Measurements from ENCODE around the gene SETD5.

DNA sequence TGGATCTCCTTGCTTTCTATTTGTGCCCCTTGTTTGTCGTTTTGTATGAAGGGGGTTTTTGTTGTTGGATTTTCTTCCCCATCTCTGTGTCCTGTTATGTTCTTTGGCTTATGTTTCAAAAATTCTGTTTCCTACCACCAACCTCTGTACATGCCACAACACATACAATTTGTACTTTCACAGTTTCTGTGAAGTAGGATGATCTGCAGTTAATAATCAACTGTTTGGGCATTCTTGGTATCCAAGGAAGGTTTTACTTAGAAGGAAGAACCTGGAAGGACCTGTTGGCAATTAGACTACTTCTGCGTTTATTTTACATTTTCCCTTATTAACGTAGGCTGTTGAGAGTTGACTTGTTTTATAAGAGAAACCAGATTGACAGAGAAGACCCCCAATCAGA is 8.3 kb downstream of the SETD5 start:
- TF ChIP-seq, protein P1, sequence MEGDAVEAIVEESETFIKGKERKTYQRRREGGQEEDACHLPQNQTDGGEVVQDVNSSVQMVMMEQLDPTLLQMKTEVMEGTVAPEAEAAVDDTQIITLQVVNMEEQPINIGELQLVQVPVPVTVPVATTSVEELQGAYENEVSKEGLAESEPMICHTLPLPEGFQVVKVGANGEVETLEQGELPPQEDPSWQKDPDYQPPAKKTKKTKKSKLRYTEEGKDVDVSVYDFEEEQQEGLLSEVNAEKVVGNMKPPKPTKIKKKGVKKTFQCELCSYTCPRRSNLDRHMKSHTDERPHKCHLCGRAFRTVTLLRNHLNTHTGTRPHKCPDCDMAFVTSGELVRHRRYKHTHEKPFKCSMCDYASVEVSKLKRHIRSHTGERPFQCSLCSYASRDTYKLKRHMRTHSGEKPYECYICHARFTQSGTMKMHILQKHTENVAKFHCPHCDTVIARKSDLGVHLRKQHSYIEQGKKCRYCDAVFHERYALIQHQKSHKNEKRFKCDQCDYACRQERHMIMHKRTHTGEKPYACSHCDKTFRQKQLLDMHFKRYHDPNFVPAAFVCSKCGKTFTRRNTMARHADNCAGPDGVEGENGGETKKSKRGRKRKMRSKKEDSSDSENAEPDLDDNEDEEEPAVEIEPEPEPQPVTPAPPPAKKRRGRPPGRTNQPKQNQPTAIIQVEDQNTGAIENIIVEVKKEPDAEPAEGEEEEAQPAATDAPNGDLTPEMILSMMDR (conservative IDR thresholded peaks at IDR 0.05; ENCODE audit: low read length) = no peak
- no peak for TF ChIP-seq EZH2phosphoT487 (IDR thresholded peaks at IDR 0.05; ENCODE audit: borderline replicate concordance, low read depth, low read length)

Data from OCI-LY7 (cell line).